DOHH2 (cell line): ENCODE measurements around the gene LAP3.

Experiments
- H3F3A ChIP-seq: fragments of 200-600 bp; sonication (generic), shearing (Covaris generic); 2 replicates; pipeline ENCODE4 v1.6.0; 2016; ENCODE audit warnings: antibody characterized with exemption, mild to moderate bottlenecking; ENCODE audit not compliant: control insufficient read depth, insufficient read depth
- H3K27ac ChIP-seq: fragments of 200-600 bp; sonication (generic); 2 replicates; pipeline ENCODE4 v1.5.1; 2014; ENCODE audit warnings: low read depth, mild to moderate bottlenecking, low read length, moderate library complexity
- H3K27me3 ChIP-seq: fragments of 200-600 bp; sonication (generic); 2 replicates; pipeline ENCODE4 v1.6.1; 2014; ENCODE audit warnings: mild to moderate bottlenecking, low read length, mixed read lengths; ENCODE audit not compliant: control insufficient read depth
- H3K36me3 ChIP-seq: fragments of 200-600 bp; sonication (generic); 2 replicates; pipeline ENCODE4 v1.6.1; 2014; ENCODE audit warnings: mild to moderate bottlenecking, low read length, moderate library complexity, mixed read lengths; ENCODE audit not compliant: control insufficient read depth
- H3K4me1 ChIP-seq: fragments of 200-600 bp; sonication (generic); 2 replicates; pipeline ENCODE4 v1.6.1; 2014; ENCODE audit warnings: mild to moderate bottlenecking, low read length, mixed read lengths; ENCODE audit not compliant: control insufficient read depth
- H3K4me2 ChIP-seq: fragments of 200-600 bp; sonication (generic); 2 replicates; pipeline ENCODE4 v1.6.0; 2014; ENCODE audit warnings: mild to moderate bottlenecking, low read length, moderate library complexity
- H3K4me3 ChIP-seq: fragments of 200-600 bp; sonication (generic); 2 replicates; pipeline ENCODE4 v1.5.1; 2014; ENCODE audit warnings: mild to moderate bottlenecking, low read length, mixed read lengths
- H3K79me2 ChIP-seq: fragments of 200-600 bp; sonication (generic); 2 replicates; pipeline ENCODE4 v1.6.1; 2014; ENCODE audit warnings: mild to moderate bottlenecking, low read length, mixed read lengths; ENCODE audit not compliant: control insufficient read depth
- H3K9me2 ChIP-seq: fragments of 200-600 bp; sonication (generic); replicated peaks from 2 replicates; pipeline ENCODE4 v1.6.1; 2014; ENCODE audit warnings: mild to moderate bottlenecking, low read length, mixed read lengths; ENCODE audit not compliant: control insufficient read depth
- H3K9me3 ChIP-seq: fragments of 200-600 bp; sonication (generic); 2 replicates; pipeline ENCODE4 v1.6.1; 2014; ENCODE audit warnings: antibody characterized with exemption, low read length, mixed read lengths; ENCODE audit not compliant: control insufficient read depth, insufficient read depth
- H4K20me1 ChIP-seq: fragments of 200-600 bp; sonication (generic); 2 replicates; pipeline ENCODE4 v1.6.0; 2014; ENCODE audit warnings: low read depth, mild to moderate bottlenecking, antibody characterized with exemption, low read length, moderate library complexity; ENCODE audit not compliant: control insufficient read depth, insufficient read depth
- CTCF ChIP-seq: fragments of 200-600 bp; sonication (generic); IDR thresholded peaks from one replicate; pipeline ENCODE4 v1.5.1; 2014; ENCODE audit warnings: antibody characterized with exemption, mild to moderate bottlenecking, low read depth, low read length; ENCODE audit not compliant: poor library complexity, severe bottlenecking
- EZH2phosphoT487 ChIP-seq: fragments of 200-600 bp; sonication (generic); IDR thresholded peaks from 2 replicates; pipeline ENCODE4 v1.6.1; 2017; ENCODE audit warnings: borderline replicate concordance, mild to moderate bottlenecking, antibody characterized with exemption, low read length, moderate library complexity, mixed read lengths

Gene LAP3

DNA sequence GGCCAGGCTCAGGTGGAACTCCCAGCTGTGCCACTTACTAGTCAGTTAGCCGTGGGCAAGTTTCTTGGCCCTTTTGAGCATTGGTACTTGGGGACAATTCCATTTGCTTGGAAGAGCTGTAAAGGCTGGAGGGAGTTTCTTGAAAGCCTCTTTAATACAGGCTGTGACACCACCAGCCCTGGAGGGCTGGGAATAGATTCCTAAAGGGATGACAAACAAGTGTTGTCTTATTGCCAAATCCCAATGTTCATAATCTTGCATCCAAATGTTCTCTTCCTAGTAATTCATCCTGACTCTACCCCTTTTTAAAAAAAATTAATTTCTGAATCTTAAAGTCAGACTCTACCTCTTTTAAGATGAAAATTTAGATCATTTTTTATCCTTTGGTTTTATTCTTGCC lies 22.8 kb downstream of the LAP3 start:
- H3K36me3 ChIP-seq, result peaks cover 80% of the 10 kb centered on the region
- H3K4me2 ChIP-seq, result no peak overlapping the region
- H3K27ac ChIP-seq, result no peak overlapping the region
- TF ChIP-seq CTCF, result no peak
- peaks cover 29% of the 10 kb centered on the region for H3K79me2 ChIP-seq
- H3K27me3 ChIP-seq, result no peaks in the 10 kb centered on the region
- no peak overlapping the region for H3K4me3 ChIP-seq
- H3K4me1 ChIP-seq, result peaks cover 26% of the 10 kb centered on the region
- no peaks in the 10 kb centered on the region for H3K9me2 ChIP-seq
- H3F3A ChIP-seq, result peaks cover 14% of the 10 kb centered on the region
- H3K9me3 ChIP-seq, result no peaks in the 10 kb centered on the region
- H4K20me1 ChIP-seq, result no peaks in the 10 kb centered on the region

GRCh38 chr4:17605236-17605635 lies 28.2 kb downstream of the LAP3 start:
- Histone ChIP-seq H3K4me3 (no peak overlapping the region), H3K79me2 (peaks cover 8% of the 10 kb centered on the region; the same call in 1 of the 2 replicates), H3K9me3 (no peaks in the 10 kb centered on the region), H3K4me1 (no peaks in the 10 kb centered on the region), H3F3A (peaks cover 9% of the 10 kb centered on the region; the same call in 1 of the 2 replicates), H3K4me2 (no peak overlapping the region), H3K27me3 (no peaks in the 10 kb centered on the region), H3K27ac (no peak overlapping the region), H3K36me3 (peaks cover 67% of the 10 kb centered on the region), H4K20me1 (no peaks in the 10 kb centered on the region; the same call in 1 of the 2 replicates), H3K9me2 (no peaks in the 10 kb centered on the region)
- no peak for TF ChIP-seq CTCF
- TF ChIP-seq EZH2phosphoT487, result no peak

- Histone ChIP-seq H3K27me3 (no peaks in the 10 kb centered on the region), H3K9me2 (no peaks in the 10 kb centered on the region), H3F3A (peaks cover 4% of the 10 kb centered on the region; the same call in 1 of the 2 replicates), H3K79me2 (peaks cover 51% of the 10 kb centered on the region), H4K20me1 (peaks cover 16% of the 10 kb centered on the region), H3K27ac (peak overlapping the region; percentile 50), H3K9me3 (no peaks in the 10 kb centered on the region), H3K4me3 (peak overlapping the region; percentile 89), H3K4me1 (peaks cover 38% of the 10 kb centered on the region), H3K4me2 (peak overlapping the region; percentile 75), H3K36me3 (peaks cover 32% of the 10 kb centered on the region)
- TF ChIP-seq CTCF (no peak), EZH2phosphoT487 (no peak)
Measured at GRCh38 chr4:17613761-17614415, 36.9 kb downstream of the LAP3 start.
